Measurements from ENCODE around the gene TBK1. TPM values are rescaled to one million over a fixed set of nuclear protein-coding genes. Genes with fewer than 3 reads are reported as not detected.
A peak's percentile ranks its signal among the peaks of the same experiment; 100 is the strongest.

The TBK1 gene
- total RNA-seq, 1 experiment from 2014 or later: 23.6 TPM

DNA sequence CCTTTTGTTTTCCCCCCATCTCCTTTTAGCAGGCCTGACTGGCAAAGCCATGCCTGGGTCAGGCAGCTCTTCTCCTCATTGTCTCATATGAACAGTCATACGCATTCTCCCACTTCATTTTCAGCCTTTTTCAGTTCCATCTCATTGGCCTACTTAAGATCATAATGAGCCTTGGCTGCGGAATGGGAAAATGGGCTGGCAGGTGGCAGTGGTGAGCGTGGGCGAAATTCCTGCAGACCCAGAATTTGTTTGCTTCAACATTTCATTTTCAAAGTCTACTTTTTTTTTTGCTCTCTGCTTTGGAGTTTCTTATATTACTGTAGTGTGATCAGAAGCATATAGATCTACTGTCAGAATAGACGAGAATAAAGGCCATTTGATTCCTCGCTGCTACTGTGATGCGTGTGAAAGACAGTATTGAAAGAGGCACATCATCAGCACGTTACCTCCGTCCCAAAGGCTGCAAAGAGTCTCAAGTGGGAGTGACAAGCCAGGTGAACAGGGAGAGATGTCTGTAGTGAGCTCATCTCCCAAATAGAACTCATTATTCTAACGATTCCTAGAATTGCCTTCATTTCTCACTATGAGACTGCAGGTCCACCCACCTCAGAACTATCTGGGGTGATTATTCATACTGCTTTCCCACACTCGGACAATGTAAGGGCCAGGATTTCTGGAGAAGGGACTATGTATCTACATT is 73.7 kb downstream of the TBK1 start:
- Mint-ChIP-seq H3K27ac (no peak overlapping the region; a peak in 1 of 7 replicates), H3K4me3 (no peak overlapping the region), H3K4me1 (peaks cover 16 to 26% of the 10 kb centered on the region in 2 experiments), H3K36me3 (ENCODE audit: insufficient read depth in 1 of 3, low read depth in 3 of 3) (no peaks in the 10 kb centered on the region), H3K27me3 (ENCODE audit: low read depth) (no peaks in the 10 kb centered on the region), H3K9me3 (no peaks in the 10 kb centered on the region)
- Histone ChIP-seq H2BK12ac (ENCODE audit: insufficient read length, low read depth, low read length) (no peak overlapping the region), H3K23me2 (ENCODE audit: insufficient read length, low read depth, low read length, poor library complexity, severe bottlenecking) (no peaks in the 10 kb centered on the region), H3K23ac (ENCODE audit: insufficient read length, low read depth, low read length) (no peak overlapping the region), H3K79me1 (ENCODE audit: insufficient read depth, low read depth, low read length, poor library complexity, severe bottlenecking) (no peaks in the 10 kb centered on the region), H4K91ac (ENCODE audit: insufficient read length, low read depth, low read length) (no peak overlapping the region), H3K4me2 (ENCODE audit: insufficient read depth, insufficient read length, low read length) (no peak overlapping the region), H2BK20ac (ENCODE audit: low read depth, low read length, poor library complexity, severe bottlenecking) (no peak overlapping the region), H3K27ac (ENCODE audit: insufficient read length, low read depth, low read length) (no peak overlapping the region), H4K5ac (ENCODE audit: insufficient read length, low read depth, low read length) (no peak overlapping the region), H3K79me2 (ENCODE audit: insufficient read depth, low read length) (no peaks in the 10 kb centered on the region), H2BK5ac (ENCODE audit: insufficient read length, low read length) (no peak overlapping the region), H2AK5ac (ENCODE audit: insufficient read length, low read length) (no peak overlapping the region), H2BK15ac (ENCODE audit: low read depth, low read length) (no peak overlapping the region), H3K9me3 (ENCODE audit: control insufficient read depth, low read depth, low read length) (no peaks in the 10 kb centered on the region), H2AFZ (ENCODE audit: low read length) (no peak overlapping the region), H3K18ac (ENCODE audit: insufficient read length, low read depth, low read length) (no peak overlapping the region), H3K9ac (ENCODE audit: extremely low read depth, insufficient read length, low read length) (no peak overlapping the region), H3K27me3 (ENCODE audit: insufficient read depth, low read length) (no peaks in the 10 kb centered on the region), H4K8ac (replicated peaks; ENCODE audit: insufficient read length, low read depth, low read length) (no peak overlapping the region), H3K4ac (ENCODE audit: low read depth, low read length) (no peak overlapping the region), H3K56ac (ENCODE audit: insufficient read length, low read depth, low read length) (no peak overlapping the region), H3T11ph (ENCODE audit: low read length) (no peak overlapping the region), H2BK120ac (ENCODE audit: low read depth, low read length, poor library complexity, severe bottlenecking) (no peak overlapping the region), H3K4me1 (ENCODE audit: insufficient read depth, low read length) (peaks cover 9% of the 10 kb centered on the region), H4K20me1 (ENCODE audit: control insufficient read depth, insufficient read depth, insufficient read length) (no peaks in the 10 kb centered on the region), H3K14ac (ENCODE audit: insufficient read depth, low read length) (no peak overlapping the region)
- TF ChIP-seq, protein P1, sequence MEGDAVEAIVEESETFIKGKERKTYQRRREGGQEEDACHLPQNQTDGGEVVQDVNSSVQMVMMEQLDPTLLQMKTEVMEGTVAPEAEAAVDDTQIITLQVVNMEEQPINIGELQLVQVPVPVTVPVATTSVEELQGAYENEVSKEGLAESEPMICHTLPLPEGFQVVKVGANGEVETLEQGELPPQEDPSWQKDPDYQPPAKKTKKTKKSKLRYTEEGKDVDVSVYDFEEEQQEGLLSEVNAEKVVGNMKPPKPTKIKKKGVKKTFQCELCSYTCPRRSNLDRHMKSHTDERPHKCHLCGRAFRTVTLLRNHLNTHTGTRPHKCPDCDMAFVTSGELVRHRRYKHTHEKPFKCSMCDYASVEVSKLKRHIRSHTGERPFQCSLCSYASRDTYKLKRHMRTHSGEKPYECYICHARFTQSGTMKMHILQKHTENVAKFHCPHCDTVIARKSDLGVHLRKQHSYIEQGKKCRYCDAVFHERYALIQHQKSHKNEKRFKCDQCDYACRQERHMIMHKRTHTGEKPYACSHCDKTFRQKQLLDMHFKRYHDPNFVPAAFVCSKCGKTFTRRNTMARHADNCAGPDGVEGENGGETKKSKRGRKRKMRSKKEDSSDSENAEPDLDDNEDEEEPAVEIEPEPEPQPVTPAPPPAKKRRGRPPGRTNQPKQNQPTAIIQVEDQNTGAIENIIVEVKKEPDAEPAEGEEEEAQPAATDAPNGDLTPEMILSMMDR (conservative IDR thresholded peaks at IDR 0.05): peak; percentile 36; the same call in 1 of the 3 replicates
- no CpG with 5 or more reads among the region's 11 CpGs for WGBS (ENCODE audit: extremely low coverage, insufficient read length, low lambda C conversion rate)
- DNase-seq: no peak
